Naive thymus-derived CD4-positive, alpha-beta T cell (primary cell): ENCODE data around the gene WWP2. TPM values are rescaled to one million over a fixed set of nuclear protein-coding genes. Genes with fewer than 3 reads are reported as not detected.

Source experiments
- ATAC-seq: fragments of 150-1000 bp; cut with Tn5 transposase; 2 replicates; pipeline ENCODE4 v1.10.0; 2021; ENCODE audit warnings: mild to moderate bottlenecking, moderate library complexity
- CTCF ChIA-PET: fragments of 350-600 bp; sonication (Branson Sonifier 250); formaldehyde crosslinking; loops from one replicate; lab custom pipeline; 2021; ENCODE audit warnings: antibody characterized with exemption; lab: Charles Lee
- POLR2A ChIA-PET: fragments of 350-600 bp; sonication (Branson Sonifier 250); formaldehyde crosslinking; loops from one replicate; lab custom pipeline; 2021; ENCODE audit warnings: antibody characterized with exemption, inconsistent platforms; lab: Charles Lee
- DNase-seq, 9 donors: peaks; one replicate each; pipeline versions ENCODE4 v3.0.0 to v3.0.0-alpha.2; 2020 to 2022; ENCODE audit warnings: mixed read lengths in 1 of 9
- H3K27ac ChIP-seq: one replicate; pipeline ENCODE4 v1.7.0; 2013; ENCODE audit warnings: mild to moderate bottlenecking, low read depth, low read length, moderate library complexity
- H3K27me3 ChIP-seq, 2 donors: one replicate each; pipeline ENCODE4 v1.7.0; 2013; ENCODE audit warnings: low read length in 2 of 2, mild to moderate bottlenecking in 2 of 2, moderate library complexity in 2 of 2; ENCODE audit not compliant: control insufficient read depth in 2 of 2, insufficient read depth in 2 of 2
- H3K36me3 ChIP-seq, 3 experiments: 1 replicate in 2 of 3; 2 replicates in 1 of 3; pipeline ENCODE4 v1.7.0; 2013; ENCODE audit warnings: low read length in 3 of 3, mild to moderate bottlenecking in 3 of 3, moderate library complexity in 1 of 3; ENCODE audit not compliant: insufficient read depth in 3 of 3, control insufficient read depth in 2 of 3
- H3K4me1 ChIP-seq, 2 donors: one replicate each; pipeline ENCODE4 v1.7.0; 2013; ENCODE audit warnings: low read length in 2 of 2, mild to moderate bottlenecking in 2 of 2, moderate library complexity in 1 of 2; ENCODE audit not compliant: control insufficient read depth in 2 of 2, insufficient read depth in 2 of 2
- H3K4me3 ChIP-seq: 2 replicates; pipeline ENCODE4 v1.7.0; 2013; ENCODE audit warnings: mild to moderate bottlenecking, low read length
- H3K9me3 ChIP-seq, 3 experiments: 1 replicate in 2 of 3; 2 replicates in 1 of 3; pipeline ENCODE4 v1.7.0; 2013; ENCODE audit warnings: low read length in 3 of 3; ENCODE audit not compliant: control insufficient read depth in 2 of 3
- H3K27ac Mint-ChIP-seq, 9 donors: one replicate each; pipeline ENCODE4 v1.8.0; 2020 to 2022; ENCODE audit warnings: mixed read lengths in 9 of 9, mild to moderate bottlenecking in 8 of 9, moderate library complexity in 5 of 9, inconsistent platforms in 2 of 9
- H3K27me3 Mint-ChIP-seq, 5 donors: one replicate each; pipeline ENCODE4 v1.8.0; 2021 to 2022; ENCODE audit warnings: mixed read lengths in 5 of 5, mild to moderate bottlenecking in 1 of 5
- H3K36me3 Mint-ChIP-seq, 5 donors: one replicate each; pipeline ENCODE4 v1.8.0; 2020 to 2022; ENCODE audit warnings: mixed read lengths in 5 of 5, mild to moderate bottlenecking in 3 of 5, inconsistent platforms in 1 of 5
- H3K4me1 Mint-ChIP-seq, 7 donors: one replicate each; pipeline ENCODE4 v1.8.0; 2020 to 2022; ENCODE audit warnings: mixed read lengths in 7 of 7, mild to moderate bottlenecking in 3 of 7, inconsistent platforms in 1 of 7
- H3K4me3 Mint-ChIP-seq, 10 donors: one replicate each; pipeline ENCODE4 v1.8.0; 2020 to 2022; ENCODE audit warnings: mild to moderate bottlenecking in 10 of 10, mixed read lengths in 10 of 10, moderate library complexity in 6 of 10, inconsistent platforms in 2 of 10
- H3K9me3 Mint-ChIP-seq, 11 donors: one replicate each; pipeline ENCODE4 v1.8.0; 2020 to 2022; ENCODE audit warnings: mixed read lengths in 11 of 11, mild to moderate bottlenecking in 4 of 11, inconsistent platforms in 1 of 11, moderate library complexity in 1 of 11
- intact Hi-C, 2 donors: fragments of 100-400 bp; cut with micrococcal nuclease; formaldehyde crosslinking; loops; one replicate each; pipeline ENCODE4 v1.15.1; 2023
- polyA plus RNA-seq, 2 donors: library from polyadenylated mRNA; unstranded; fragments of 300-500 nt; fragmentation: Illumina TruSeq; gene quantifications; one replicate each; pipeline ENCODE4 v1.2.3, GENCODE V29; 2021
- total RNA-seq, 6 experiments: library from RNA in 5 of 6; stranded (reverse) in 5 of 6; gene quantifications; 1 replicate in 5 of 6; 2 replicates in 1 of 6; pipeline ENCODE4 v1.2.3 and lab custom pipeline; 2021 to 2026

WWP2 gene
- total and polyA plus RNA-seq, 7 experiments from 2014 or later = 29.2 to 81.3 (median 64.7) TPM

DNA sequence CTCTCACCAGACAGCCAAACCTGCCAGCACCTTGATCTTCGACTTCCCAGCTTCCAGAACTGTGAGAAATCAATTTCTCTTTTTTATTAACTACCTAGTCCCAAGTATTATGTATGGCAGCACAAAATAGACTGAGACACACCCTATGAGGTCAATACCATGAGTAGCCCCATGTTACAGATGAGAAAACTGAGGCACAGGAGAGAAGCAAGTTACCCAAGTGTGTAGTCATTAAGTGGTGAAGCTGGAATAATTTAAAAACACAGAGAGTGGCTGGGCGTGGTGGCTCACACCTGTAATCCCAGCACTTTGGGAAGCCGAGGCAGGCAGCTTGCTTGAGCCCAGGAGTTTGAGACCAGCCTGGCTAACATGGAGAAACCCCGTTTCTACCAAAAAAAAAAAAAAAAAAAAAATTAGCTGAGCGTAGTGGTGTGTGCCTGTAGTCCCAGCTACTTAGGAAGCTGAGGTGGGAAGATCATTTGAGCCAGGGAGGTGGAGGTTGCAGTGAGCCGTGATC, 40.6 kb upstream of the WWP2 start:
- no peaks in the 10 kb centered on the region for H3K36me3 ChIP-seq
- CTCF ChIA-PET = no interaction called here

DNA sequence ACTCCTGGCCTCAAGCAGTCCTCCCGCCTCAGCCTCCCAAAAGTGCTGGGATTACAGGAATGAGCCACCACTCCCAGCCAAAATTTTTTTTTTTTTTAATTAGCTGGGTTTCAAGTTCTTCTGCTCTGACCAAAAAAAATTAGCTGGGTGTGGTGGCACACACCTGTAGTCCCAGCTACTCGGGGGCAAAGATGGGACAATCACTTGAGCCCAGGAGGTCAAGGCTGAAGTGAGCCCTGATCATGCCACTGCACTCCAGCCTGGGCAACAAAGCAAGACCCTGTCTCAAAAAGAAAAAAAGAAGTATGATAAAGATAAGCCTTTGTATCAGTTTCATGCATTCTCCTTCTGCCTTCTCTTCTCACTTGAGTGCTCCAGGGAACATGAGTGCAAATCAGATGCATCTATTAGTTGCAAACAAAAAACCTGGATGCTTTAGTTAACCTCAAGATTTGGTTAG, 37.7 kb upstream of the WWP2 start:
- intact Hi-C loops = loop anchor here in 1 of 2 donors (10.0 kb wide), 1 partner anchor 130 kb away; no protein-coding TSS in a partner anchor
- no peak overlapping the region for H3K4me3 ChIP-seq
- H3K4me1 ChIP-seq = peaks cover 10 to 18% of the 10 kb centered on the region in 2 donors
- CTCF ChIA-PET = interaction anchor here (1.0 to 1.6 kb wide), 3 partner anchors 14 to 30 kb away, joined by 3 to 4 read pairs (median 4); partner anchors contain the start of gene NOB1
- H3K4me1 Mint-ChIP-seq = peaks cover 15 to 55% (median 27%) of the 10 kb centered on the region in 7 donors
- peak overlapping the region in 8 of 9 donors; percentile 6 to 93 (median 62) for H3K27ac Mint-ChIP-seq
- H3K27me3 Mint-ChIP-seq = no peaks in the 10 kb centered on the region
- no peaks in the 10 kb centered on the region for H3K27me3 ChIP-seq
- H3K9me3 ChIP-seq = no peaks in the 10 kb centered on the region
- H3K36me3 Mint-ChIP-seq = no peaks in the 10 kb centered on the region
- peak overlapping the region; percentile 12 for H3K27ac ChIP-seq
- H3K9me3 Mint-ChIP-seq = no peaks in the 10 kb centered on the region
- no peak for DNase-seq
- no peaks in the 10 kb centered on the region for H3K36me3 ChIP-seq
- no peak for ATAC-seq
- H3K4me3 Mint-ChIP-seq = peak overlapping the region in 2 of 10 donors; percentile 57 to 95
- POLR2A ChIA-PET = interaction anchor here (0.6 to 2.6 kb wide), 4 partner anchors 30 to 390 kb away, joined by 3 to 17 read pairs (median 4); partner anchors contain the start of gene WWP2

More for the DNA sequence above, 40.6 kb upstream of the WWP2 start:
- Histone ChIP-seq H3K27ac (no peak overlapping the region), H3K4me3 (no peak overlapping the region), H3K27me3 (no peaks in the 10 kb centered on the region), H3K9me3 (no peaks in the 10 kb centered on the region), H3K4me1 (peaks cover under 1 to 5% of the 10 kb centered on the region in 2 donors)
- H3K4me1 Mint-ChIP-seq = peaks cover 7 to 35% (median 16%) of the 10 kb centered on the region in 7 donors
- ATAC-seq = no peak
- H3K4me3 Mint-ChIP-seq = no peak overlapping the region
- H3K36me3 Mint-ChIP-seq = peaks cover 0 to 3% (median 0%) of the 10 kb centered on the region in 5 donors
- no peaks in the 10 kb centered on the region for H3K9me3 Mint-ChIP-seq
- no peaks in the 10 kb centered on the region for H3K27me3 Mint-ChIP-seq
- intact Hi-C loops = loop anchor here in 1 of 2 donors (10.0 kb wide), 1 partner anchor 133 kb away; no protein-coding TSS in a partner anchor
- POLR2A ChIA-PET = interaction anchor here (0.7 kb wide), 1 partner anchor 32 kb away, joined by 3 read pairs; no protein-coding TSS in a partner anchor
- no peak for DNase-seq
- H3K27ac Mint-ChIP-seq = peak overlapping the region in 1 of 9 donors; percentile 70

DNA sequence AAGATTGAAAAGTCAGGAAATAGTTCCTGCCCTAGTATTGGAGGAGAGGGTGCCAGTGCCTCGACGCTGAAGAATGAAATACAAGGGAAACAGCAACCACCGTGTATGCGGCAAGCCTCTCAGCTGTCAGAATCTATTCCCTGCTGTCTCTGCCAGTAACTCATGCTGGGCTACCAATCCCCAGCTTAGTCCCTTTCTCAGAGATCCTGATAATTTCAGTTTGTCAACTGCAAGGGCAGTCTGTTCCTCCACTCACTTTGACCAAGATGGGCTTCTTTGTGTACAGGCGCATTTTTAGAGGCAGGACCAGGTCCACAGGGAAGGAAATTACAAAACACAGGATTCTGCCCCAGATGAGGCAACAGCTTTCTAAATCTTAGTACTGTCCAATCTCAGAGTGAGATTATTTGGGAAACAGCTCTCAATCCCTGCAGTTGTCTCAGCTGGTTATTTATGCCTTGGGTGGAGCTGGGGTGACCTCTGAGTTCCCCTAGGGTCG, 37.1 kb upstream of the WWP2 start:
- Histone ChIP-seq H3K4me1 (peaks cover 10 to 18% of the 10 kb centered on the region in 2 donors), H3K36me3 (no peaks in the 10 kb centered on the region), H3K27ac (peak overlapping the region; percentile 12), H3K27me3 (no peaks in the 10 kb centered on the region), H3K9me3 (no peaks in the 10 kb centered on the region), H3K4me3 (no peak overlapping the region)
- POLR2A ChIA-PET = interaction anchor here (2.6 to 4.8 kb wide), 2 partner anchors 29 to 38 kb away, joined by 17 to 49 read pairs; partner anchors contain the start of genes NOB1 and WWP2
- ATAC-seq (no peak), DNase-seq (no peak)
- intact Hi-C loops = loop anchor here in 1 of 2 donors (10.0 kb wide), 1 partner anchor 130 kb away; no protein-coding TSS in a partner anchor
- Mint-ChIP-seq H3K9me3 (no peaks in the 10 kb centered on the region), H3K4me1 (peaks cover 15 to 57% (median 27%) of the 10 kb centered on the region in 7 donors), H3K27me3 (no peaks in the 10 kb centered on the region), H3K27ac (peak overlapping the region in 8 of 9 donors; percentile 6 to 93 (median 62)), H3K36me3 (no peaks in the 10 kb centered on the region), H3K4me3 (peak overlapping the region; percentile 22 to 96 (median 44))
- CTCF ChIA-PET = interaction anchor here (1.0 to 1.6 kb wide), 3 partner anchors 15 to 29 kb away, joined by 3 to 4 read pairs (median 4); partner anchors contain the start of gene NOB1

DNA sequence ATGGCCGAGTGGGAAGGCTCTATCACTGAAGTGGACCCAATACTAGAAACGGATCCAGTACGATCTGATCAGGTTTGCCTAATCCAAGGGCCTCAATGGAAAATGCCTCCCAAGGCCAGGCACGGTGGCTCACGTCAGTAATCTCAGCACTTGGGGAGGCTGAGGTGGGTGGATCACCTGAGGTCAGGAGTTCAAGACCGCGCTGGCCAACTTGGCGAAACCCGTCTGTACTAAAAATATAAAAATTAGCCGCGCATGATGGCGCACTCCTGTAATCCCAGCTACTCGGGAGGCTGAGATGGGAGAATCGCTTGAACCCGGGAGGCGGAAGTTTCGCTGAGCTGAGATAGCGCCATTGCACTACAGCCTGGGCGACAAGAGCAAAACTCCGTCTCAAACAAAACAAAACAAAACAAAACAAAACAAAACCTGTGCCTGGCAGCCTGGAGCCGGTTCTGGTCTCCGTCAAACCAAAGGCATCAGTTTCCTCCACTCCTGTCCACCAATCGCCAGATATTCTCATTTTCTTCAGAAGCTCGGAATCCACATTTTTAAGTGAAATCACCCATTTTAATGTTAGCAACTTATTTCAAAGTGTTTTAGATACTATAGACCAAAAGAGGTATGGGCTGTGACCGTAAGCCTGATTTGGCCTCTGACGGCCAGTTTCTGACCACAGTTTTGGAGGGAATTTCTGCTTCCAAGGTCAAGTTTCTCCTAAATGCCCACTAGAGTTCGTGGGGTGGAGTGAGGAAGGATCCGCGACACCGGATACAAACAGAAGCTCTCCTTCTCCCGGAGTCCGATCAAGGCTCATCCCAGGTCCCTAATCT, 36.4 kb upstream of the WWP2 start:
- ChIA-PET CTCF (interaction anchor here (0.8 to 2.3 kb wide), 3 partner anchors 16 to 29 kb away, joined by 3 to 18 read pairs (median 4); partner anchors contain the start of gene NOB1), POLR2A (interaction anchor here (1.3 to 4.8 kb wide), 5 partner anchors 22 to 38 kb away, joined by 4 to 49 read pairs (median 7); partner anchors contain the start of genes NOB1 and WWP2)
- H3K36me3 Mint-ChIP-seq = no peaks in the 10 kb centered on the region
- intact Hi-C loops = loop anchor here (1.0 to 10.0 kb wide), 6 partner anchors 16 to 301 kb away; partner anchors contain the start of genes NOB1 (in 2 of the 2), CYB5B (in 1 of the 2) and WWP2 (in 1 of the 2)
- Histone ChIP-seq H3K36me3 (no peaks in the 10 kb centered on the region), H3K4me1 (peaks cover 10 to 18% of the 10 kb centered on the region in 2 donors), H3K27me3 (no peaks in the 10 kb centered on the region), H3K9me3 (no peaks in the 10 kb centered on the region), H3K27ac (peak overlapping the region; percentile 57), H3K4me3 (peak overlapping the region; percentile 79)
- peaks cover 15 to 57% (median 27%) of the 10 kb centered on the region in 7 donors for H3K4me1 Mint-ChIP-seq
- peak overlapping the region; percentile 72 to 95 (median 86) for H3K27ac Mint-ChIP-seq
- H3K9me3 Mint-ChIP-seq = no peaks in the 10 kb centered on the region
- H3K4me3 Mint-ChIP-seq = peak overlapping the region; percentile 86 to 96 (median 95)
- DNase-seq = no peak
- H3K27me3 Mint-ChIP-seq = no peaks in the 10 kb centered on the region
- ATAC-seq = no peak

DNA sequence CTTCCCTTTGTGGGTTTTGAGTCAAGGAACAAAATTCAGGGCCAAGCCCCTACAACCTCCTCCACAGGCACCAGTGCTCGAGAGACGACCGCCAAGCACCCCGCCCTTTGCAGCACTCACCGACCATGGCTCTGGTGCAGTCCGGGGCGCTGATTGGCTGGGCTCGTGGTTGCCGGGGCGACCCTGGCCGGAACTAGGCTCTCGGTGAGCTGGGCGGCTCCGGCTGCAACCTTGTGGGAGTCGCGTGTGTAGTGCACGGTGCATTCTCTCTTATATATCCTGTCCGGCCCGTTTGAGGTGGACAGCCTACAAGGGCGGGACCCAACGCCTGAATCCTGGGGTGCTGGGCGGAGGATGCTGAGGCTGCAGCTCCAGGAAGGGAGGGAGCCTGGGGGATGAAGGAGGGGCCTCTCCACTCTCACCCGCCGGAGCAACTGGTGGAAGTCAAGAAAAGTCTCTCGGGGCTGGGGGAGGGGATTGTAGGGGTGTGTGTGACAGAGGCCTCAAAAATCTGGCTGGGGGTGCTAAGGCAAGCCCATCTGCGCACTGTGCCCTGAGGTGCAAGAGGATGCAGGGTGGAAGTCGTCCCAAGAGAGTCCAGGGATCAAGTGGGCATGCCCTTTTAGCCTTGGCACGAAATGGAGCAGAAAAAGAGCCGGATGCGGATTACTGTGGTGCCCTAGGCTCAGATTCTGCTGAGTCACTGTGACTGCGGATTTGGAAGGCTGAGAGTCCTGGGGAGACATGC, 35.6 kb upstream of the WWP2 start, which contains the start of gene NQO1:
TSS of gene NQO1 (minus strand) at position 248 of the 748 bp plus-strand sequence. CDS start at position 127, 121 bp downstream.
- Histone ChIP-seq H3K9me3 (no peaks in the 10 kb centered on the region), H3K4me1 (peaks cover 10 to 18% of the 10 kb centered on the region in 2 donors), H3K27me3 (no peaks in the 10 kb centered on the region), H3K27ac (peak within 1 kb of the TSS; percentile 57), H3K4me3 (peak within 1 kb of the TSS; percentile 79), H3K36me3 (no peaks in the 10 kb centered on the region)
- peak within 1 kb of the TSS; percentile 72 to 95 (median 86) for H3K27ac Mint-ChIP-seq
- peak within 1 kb of the TSS; percentile 86 to 96 (median 95) for H3K4me3 Mint-ChIP-seq
- H3K9me3 Mint-ChIP-seq = no peaks in the 10 kb centered on the region
- H3K36me3 Mint-ChIP-seq = no peaks in the 10 kb centered on the region
- CTCF ChIA-PET = interaction anchor here (0.8 to 2.3 kb wide), 2 partner anchors 18 to 28 kb away, joined by 3 to 18 read pairs; partner anchors contain the start of gene NOB1
- POLR2A ChIA-PET = interaction anchor here (1.3 to 4.8 kb wide), 5 partner anchors 23 to 37 kb away, joined by 4 to 49 read pairs (median 7); partner anchors contain the start of genes NOB1 and WWP2
- intact Hi-C loops = loop anchor here (1.0 to 10.0 kb wide), 6 partner anchors 16 to 302 kb away; partner anchors contain the start of genes NOB1 (in 2 of the 2), CYB5B (in 1 of the 2) and WWP2 (in 1 of the 2)
- no peaks in the 10 kb centered on the region for H3K27me3 Mint-ChIP-seq
- peak; percentile 98 for ATAC-seq
- H3K4me1 Mint-ChIP-seq = peaks cover 15 to 57% (median 27%) of the 10 kb centered on the region in 7 donors
- DNase-seq = peak; percentile 62 to 90 (median 78)
